ENCODE measurements around the gene ADAMTS2.

Gene ADAMTS2

DNA sequence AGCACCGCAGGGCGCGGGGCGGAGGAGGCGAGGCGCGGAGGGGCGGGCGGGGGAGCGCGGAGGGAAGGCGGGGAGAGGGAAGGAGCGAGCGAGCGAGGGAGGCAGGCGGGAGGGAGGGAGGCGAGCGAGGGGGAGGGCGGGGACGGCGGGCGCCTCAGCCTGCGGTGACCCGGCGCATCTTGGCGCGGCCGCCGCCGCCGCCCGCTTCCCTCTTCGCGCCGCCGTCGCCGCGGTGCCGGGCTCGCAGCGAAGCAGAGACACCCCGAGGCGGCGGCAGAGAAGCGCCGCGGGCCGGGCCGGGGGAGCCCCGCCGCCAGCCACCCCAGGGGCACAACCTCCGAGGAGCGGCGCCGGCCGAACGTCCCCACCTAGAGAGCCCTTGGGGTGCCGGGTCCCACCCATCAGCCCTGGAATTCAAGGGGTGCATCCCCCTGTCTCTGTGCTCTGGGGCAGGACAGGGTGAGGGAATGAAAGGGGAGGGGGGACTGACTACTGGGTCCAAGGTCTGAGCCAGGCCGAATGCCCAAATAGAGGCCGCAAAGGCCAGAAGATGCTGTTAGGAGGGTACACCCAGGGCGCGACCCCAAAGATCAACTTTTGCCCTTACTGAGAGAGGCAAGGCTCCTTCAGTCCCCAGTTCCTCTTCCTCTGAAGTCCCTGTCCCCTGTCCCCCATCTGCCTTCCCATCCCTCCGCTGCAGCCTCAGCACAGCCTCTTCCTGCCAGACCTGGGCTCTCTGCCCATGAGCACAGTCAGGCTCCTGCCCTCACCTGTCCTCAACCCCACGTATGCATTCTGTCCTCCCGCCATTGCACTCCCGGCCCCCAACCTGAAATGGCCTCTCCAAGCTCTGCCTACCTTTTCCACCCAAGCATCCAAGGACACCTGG is at the start of gene ADAMTS2:
TSS of gene ADAMTS2 (minus strand) at position 29 of the 889 bp plus-strand sequence. CDS start 133 bp downstream, outside the sequence.
- DNase-seq (ENCODE audit: low read depth in 2 of 2) = no peak

GRCh38 chr5:179393078-179393477 is 47.8 kb upstream of the ADAMTS2 start:
- no peak for DNase-seq (ENCODE audit: low read depth in 2 of 2)

DNA sequence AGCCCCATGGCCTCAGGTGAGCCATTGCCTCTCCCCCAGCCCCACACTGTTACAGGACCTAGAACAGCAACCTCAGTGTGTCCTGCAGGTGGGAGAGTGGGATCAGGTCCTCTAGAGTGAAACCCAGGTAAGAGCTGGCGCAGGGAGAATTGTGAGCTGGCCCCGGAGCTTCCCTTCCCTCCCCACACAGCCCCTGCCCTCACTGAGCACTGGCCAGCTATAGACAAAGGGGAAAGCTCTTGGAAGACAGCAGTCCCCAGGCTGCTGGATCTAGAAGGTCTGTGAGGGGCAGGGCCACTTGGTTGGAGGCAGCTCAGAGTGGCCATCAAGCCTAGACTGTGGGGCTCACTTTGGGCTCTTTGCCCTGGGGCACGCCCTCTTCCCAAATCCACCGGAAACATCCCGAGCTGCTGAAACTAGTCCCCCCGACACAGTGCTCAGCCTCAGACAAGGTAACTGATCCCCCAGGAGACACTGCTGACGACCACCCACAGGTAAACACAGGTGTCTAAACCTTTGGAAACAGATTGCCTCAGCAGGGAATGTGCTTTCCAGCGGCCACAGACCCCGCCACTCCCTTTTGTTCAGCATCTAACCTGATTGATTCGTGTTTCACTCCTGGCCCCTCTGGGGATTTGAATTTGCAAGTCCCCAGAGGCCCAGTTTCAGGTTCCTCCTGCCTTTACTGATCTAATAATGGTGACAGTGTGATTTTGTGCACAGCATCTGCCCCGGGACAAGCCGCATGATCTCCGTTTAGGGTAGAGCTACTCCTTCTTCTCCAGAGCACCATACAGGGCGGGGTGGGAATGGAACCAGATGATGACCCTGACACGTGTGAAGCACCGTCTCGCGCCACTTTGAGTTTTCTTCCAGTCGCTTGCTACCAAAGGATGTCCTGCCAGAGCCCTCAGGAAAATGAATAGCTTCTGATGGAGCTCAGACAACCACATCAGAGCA is 42.2 kb upstream of the ADAMTS2 start:
- no peak for DNase-seq (ENCODE audit: low read depth in 2 of 2)

GRCh38 chr5:179385914-179386313 is 40.7 kb upstream of the ADAMTS2 start:
- DNase-seq (ENCODE audit: low read depth in 2 of 2) = no peak

GRCh38 chr5:179382486-179382885 is 37.2 kb upstream of the ADAMTS2 start:
- DNase-seq (ENCODE audit: low read depth in 2 of 2) = no peak

- no peak for DNase-seq (ENCODE audit: low read depth in 2 of 2)
These were observed 36.4 kb upstream of the ADAMTS2 start for GRCh38 chr5:179381691-179382090.

DNA sequence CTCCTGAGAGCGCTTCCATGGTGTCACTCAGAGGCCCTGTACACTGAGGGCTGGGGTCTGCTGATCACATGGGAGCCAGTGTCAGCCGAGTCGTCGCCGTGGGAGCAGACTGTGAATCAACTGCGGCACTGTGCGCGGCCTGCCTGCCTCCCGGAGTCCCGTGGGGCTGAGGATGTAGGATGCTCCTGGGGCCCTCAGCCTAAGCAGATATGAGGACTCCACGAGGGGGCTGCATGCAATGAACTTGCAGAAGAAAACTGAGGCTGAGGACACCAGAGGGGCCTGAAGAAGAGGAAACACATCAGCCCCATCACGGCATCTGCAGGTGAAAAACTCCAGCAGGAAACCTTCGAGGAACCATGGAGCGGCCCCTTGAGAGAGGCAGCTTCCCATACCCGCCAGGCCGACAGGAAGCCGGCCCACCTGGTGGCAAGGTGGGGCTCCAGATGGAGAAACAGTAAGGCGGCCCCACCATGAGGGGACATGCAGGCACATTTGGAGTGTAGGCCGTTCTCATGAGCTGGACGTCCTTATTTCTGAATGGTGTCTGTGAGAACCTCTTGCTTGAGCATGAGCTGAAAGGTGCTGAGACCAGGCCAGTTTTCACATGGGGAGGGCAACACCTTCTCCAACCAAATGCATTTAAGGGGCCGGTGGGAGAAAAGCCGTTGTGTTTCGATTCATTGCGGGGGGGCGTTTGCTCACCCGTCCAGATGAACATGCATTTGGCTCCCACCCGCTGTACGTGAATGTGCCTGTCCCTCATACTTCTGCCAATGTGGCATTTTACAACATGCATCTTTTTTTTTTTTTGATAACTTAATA is 35.2 kb upstream of the ADAMTS2 start:
- no peak for DNase-seq (ENCODE audit: low read depth in 2 of 2)

DNA sequence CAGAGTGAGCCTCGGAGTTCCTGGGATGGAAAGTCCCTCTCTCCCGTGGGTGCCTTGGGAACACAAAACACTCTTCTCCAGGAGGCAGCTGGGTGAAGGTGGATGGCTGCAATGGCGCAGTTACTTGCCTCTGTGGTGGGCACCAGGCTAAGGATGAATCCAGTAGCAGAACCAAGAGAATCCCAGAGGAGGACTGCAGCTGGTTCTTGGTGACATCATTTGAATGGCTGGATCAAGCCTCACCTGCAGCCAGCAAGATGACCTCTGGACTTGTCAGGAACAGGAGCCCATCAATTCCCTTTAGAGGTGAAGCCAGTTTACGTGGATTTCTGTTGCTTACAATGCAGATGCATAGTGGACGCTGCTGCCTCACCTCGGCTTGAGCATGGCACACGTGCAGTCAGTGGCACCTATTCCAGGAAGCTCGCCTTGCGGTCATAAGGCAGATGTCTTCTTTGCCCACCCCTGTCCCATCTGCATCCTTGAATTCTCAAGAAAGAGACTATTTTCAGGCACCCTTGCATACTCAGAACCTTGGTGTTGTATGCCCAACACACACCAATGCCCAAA is 34.1 kb upstream of the ADAMTS2 start:
- no peak for DNase-seq (ENCODE audit: low read depth in 2 of 2)

- DNase-seq (ENCODE audit: low read depth in 2 of 2) = no peak
These were observed 33.4 kb upstream of the ADAMTS2 start for GRCh38 chr5:179378441-179379271.

- DNase-seq (ENCODE audit: low read depth in 2 of 2) = no peak
These were observed 32.8 kb upstream of the ADAMTS2 start for GRCh38 chr5:179378116-179378440.

DNA sequence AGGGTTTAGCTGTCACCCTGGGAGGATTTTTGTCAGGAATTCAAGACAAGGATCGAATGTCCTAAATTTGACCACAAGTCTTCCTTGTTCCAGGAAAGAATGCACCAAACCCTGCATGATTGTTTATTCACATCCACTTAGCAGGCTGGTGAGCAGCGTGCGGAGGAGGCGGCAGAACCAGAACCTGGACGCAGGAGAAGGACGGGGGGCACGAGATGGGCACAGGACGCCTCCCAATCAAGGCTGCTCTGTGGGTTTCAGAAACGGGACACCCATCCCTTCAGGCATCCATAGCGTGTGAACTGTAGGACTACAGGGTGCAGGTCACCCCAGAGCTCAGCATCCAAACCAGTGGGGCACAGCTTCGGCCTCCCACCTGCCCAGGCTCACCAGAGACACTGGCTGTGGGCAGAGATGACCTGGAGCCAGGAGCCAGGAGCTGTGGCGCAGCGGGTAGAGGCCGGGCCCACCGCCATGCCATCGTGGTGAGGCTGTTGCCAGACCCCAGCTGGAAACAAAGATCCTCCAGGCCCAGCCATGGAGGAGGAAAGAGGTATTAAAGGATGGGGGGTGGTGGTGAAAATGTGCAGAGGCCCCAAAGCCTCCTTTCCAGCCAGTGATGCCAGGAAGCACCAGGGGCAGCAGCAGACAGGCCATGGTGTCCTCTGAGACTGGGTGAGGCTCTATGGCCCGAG is 32.3 kb upstream of the ADAMTS2 start:
- no peak for DNase-seq (ENCODE audit: low read depth in 2 of 2)

DNA sequence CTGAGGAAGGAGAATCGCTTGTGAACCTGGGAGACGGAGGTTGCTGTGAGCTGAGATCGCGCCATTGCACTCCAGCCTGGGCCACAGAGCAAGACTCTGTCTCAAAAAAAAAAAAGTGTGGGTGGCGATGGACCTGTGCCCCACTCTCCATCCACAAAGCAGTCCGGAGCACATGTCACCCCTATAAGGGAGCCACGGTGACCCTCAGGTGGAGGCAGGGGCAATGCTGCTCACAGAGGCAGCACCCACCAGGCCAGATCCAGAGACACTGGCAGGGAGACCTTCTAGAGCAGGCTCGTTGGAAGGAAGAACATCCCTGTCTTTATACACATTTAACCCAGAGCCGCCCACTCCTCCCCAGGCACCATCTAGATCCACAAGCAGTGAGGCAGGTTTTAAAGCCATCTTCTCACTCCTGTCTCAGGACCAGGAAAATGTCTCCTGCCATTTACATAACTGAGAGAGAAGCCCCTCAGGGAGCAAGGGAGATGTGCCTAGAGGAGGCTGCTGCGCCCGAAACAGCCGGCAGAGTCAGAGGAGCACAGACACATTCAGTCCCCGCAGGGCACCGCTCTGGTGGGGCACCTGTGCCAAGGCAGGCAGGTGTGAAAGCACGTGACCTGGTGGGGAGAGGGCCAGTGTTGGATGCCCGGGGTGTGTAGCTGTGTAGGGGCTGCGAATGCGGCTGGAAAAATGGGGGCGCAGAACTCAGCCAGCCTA is 31.6 kb upstream of the ADAMTS2 start:
- DNase-seq (ENCODE audit: low read depth in 2 of 2) = no peak

DNA sequence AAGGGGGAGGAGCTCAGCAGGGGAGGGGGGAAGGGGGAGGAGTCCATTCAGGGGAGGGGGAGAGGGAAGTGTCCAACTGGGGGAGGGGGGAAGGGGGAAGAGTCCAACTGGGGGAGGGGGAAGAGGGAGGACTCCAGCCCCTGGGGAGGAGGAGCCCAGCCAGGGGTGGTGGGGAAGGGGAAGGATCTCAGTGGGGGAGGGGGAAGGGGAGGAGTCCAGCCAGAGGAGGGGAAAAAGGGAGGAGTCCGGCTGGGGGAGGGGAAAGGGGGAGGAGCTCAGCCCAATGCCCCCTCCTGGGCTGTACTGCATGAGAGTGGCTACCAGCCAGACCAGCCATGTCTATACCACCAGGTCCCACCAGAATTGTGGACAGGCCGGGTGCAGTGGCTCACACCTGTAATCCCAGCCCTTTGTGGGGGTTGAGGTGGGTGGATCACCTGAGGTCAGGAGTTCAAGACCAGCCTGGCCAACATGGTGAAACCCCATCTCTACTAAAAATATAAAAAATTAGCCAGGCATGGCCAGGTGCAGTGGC is 30.6 kb upstream of the ADAMTS2 start:
- DNase-seq (ENCODE audit: low read depth in 2 of 2) = no peak

- no peak for DNase-seq (ENCODE audit: low read depth in 2 of 2)
These were observed 30.0 kb upstream of the ADAMTS2 start for GRCh38 chr5:179375236-179375685.

DNA sequence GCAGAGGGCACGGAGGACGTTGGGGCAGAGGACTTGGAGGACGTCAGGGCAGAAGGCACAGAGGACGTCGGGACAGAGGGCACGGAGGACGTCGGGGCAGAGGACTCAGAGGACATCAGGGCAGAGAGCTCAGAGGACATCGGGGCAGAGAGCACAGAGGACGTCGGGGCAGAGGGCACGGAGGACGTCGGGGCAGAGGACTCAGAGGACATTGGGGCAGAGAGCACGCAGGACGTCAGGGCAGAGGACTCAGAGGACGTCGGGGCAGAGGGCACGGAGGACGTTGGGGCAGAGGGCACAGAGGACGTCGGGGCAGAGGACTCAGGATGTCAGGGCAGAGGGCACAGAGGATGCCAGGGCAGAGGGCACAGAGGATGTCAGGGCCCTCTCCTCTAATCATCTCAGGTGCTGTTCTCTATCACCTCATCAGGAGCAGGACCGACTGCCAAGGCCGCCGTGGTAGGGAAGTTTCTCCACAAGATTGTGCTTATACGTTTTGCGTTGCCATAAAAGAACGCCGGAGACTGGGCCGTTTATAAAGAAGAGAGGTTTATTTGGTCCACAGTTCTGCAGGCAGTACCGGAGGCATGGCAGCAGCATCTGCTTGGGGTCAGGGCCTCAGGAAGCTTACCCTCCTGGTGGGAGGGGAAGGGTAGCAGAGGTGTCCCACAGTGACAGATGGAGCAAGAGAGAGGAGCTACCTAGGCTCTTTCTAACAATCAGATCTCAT is 29.4 kb upstream of the ADAMTS2 start:
- DNase-seq (ENCODE audit: low read depth in 2 of 2) = no peak

DNA sequence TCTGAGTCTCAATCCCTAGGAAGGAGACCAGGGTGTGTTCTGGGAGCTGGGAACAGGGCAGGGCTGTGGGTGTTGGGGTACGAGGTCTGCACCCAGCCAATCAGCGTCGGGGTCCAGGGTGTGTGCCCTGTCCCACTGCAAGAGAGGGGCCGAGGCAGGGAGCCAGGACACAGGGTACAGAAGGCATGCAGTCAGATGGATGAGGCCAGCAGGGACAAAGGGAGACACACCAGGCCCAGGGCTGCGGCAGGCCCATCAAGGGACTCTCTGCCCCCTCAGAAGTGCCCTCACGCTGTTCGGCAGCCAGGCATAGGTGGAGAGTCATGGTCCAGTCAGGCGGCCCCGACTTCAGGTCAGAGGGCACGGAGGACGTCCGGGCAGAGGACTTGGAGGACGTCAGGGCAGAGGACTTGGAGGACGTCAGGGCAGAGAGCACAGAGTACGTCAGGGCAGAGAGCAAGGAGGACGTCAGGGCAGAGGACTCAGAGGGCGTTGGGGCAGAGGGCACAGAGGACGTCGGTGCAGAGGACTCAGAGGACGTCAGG is 28.8 kb upstream of the ADAMTS2 start:
- no peak for DNase-seq (ENCODE audit: low read depth in 2 of 2)

GRCh38 chr5:179373101-179373934 is 28.1 kb upstream of the ADAMTS2 start:
- DNase-seq (ENCODE audit: low read depth in 2 of 2) = no peak
